A172 (cell line): ENCODE measurements around the gene PHAX. TPM values are rescaled to one million over a fixed set of nuclear protein-coding genes. Genes with fewer than 3 reads are reported as not detected.
"Not testable (repeated sequence)": the region's sequence is repeated elsewhere in the genome, so short reads cannot be mapped to it uniquely, and the experiment has no call there.

Source experiments
- DNase-seq: peaks from one replicate; pipeline ENCODE4 v3.0.0-alpha.2; 2015; ENCODE audit warnings: low spot score
- total RNA-seq: library from RNA; depleted of rRNA; stranded (reverse); fragments of >200 nt; shearing (Covaris generic); gene quantifications from 2 replicates; pipeline ENCODE4 v1.2.3, GENCODE V29; 2014; rRNA removed

PHAX gene
- total RNA-seq, 1 experiment from 2014 or later, result 137 TPM

GRCh38 chr5:126656401-126657007, 55.8 kb downstream of the PHAX start:
- DNase-seq, result peak; percentile 34

GRCh38 chr5:126658561-126658960, 57.8 kb downstream of the PHAX start:
- no peak for DNase-seq

DNA sequence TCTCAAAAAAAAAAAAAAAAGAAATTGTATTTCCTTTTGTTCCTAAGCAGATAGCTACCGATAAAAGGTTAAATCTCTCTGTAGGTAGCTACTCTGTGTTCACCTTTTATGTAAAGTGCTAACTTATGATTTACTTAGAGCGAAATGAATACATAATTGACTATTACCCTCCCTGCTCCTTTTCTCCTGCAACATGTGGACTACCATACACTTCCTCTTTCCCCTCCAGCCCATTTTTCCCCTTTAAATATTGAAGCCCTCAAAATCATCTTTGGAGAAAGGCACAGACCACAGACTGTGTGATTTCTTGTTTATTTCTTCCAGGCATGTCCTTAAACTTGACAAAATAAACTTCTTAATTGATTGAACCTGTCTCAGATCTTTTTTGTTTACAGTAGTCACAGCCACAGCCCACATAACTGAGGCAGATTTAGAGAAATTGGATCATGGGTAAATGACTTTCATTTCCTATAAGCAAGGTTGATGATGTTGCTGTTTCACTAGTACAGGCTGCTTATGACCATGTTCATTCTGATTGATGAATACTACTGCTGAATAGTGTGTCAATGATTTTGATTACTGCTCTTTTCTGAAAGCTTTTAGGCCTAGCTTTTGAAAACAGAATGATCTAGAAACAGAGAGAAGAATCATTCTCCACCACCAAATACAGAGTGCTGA, 59.2 kb downstream of the PHAX start:
- no peak for DNase-seq

GRCh38 chr5:126664586-126664985, 63.8 kb downstream of the PHAX start:
- no peak for DNase-seq

DNA sequence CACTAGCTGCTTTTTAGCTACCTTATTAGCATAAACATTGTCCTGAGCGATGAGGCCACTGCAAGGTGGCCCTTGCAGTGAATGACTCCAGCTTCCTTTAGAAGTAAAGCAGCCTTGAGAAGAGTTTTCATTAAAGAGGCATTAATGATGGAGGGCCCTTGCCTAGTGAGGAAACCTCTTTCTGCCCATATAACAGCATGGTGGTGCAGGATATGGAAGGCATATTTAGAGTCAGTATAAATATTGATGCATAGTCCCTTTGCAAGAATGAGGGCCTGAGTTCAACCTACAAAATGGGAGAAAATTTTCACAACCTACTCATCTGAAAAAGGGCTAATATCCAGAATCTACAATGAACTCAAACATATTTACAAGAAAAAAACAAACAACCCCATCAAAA, 69.4 kb downstream of the PHAX start:
- DNase-seq, result not testable (repeated sequence)

GRCh38 chr5:126671681-126672080, 70.9 kb downstream of the PHAX start:
- DNase-seq, result not testable (repeated sequence)

DNA sequence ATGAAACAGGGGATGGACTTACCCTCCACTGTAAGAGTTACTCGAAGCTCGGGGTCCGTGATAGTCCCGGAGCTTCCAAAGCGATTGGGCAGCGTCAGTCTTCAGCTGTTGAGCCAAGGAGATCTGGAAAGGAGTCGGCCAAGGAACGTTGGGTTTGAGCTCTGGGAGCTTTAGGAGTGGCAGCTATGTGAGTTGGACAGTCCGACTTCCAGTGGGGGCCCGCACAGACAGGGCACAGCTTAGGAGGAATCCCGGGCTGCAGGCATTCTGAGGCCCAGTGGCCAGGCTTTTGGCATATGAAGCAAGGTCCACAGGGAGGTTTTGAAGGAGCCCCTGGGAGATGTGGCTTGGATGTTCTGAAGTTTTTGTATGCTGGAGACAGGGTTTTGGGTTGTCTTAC, 72.7 kb downstream of the PHAX start:
- no peak for DNase-seq

DNA sequence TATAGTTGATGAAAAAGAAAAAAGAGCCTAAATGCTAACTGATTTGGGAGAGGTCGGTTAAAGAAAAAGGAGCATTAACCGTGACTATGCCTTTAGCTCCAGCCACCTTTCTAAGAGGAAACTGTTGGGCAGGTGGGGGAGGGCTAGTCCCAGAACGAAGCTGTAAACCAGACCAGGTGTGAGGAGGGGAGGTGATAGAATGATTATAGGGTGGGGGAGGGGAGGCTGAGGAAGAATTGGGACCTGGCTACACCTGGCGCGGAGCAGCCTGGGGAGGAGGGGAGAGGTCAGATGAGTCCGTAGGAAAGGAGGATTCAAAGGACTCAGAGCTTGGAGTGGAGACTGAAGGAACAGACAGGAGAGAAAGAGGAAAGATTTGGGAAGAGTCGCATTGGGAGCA, 73.4 kb downstream of the PHAX start:
- DNase-seq, result no peak

DNA sequence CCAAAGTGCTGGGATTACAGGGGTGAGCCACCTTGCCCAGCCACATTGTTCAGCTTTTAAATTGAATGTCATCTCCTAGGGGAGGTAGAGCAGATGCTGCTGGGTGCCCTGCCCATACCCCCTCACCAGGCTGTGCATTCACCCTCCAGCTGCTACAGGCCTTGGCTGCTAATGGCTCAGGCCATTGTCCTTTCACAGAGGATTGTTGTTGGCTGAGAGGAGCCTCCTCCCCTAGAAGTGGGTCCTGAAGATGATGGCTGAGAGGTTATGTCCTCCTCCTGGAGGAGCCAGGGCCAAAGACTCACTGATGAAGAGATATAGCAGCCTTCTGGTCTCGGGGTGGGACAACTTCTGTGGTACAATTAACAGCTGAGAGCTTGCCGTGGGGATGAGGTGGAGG, 74.6 kb downstream of the PHAX start:
- no peak for DNase-seq

DNA sequence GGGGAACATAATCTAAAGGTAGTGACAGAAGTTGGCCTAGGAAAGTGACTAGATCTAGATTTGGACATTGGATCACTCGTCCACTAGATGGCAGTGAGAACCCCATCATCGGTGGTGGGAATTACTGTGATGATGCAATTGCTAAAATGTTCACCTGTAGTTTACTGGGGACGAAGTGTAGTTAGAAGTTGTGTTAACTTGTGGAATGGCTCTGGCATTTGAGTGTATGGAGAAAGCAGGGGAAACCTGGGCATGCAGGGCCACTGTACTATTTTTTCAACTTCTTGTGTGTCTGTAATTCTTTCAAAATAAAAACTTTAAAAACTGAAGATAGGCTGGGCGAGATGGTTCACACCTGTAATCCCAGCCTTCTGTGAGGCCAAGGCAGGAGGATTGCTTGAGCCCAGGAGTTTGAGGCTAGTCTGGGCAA, 75.5 kb downstream of the PHAX start:
- peak; percentile 77 for DNase-seq

Other genes with a start within 250 kb of the PHAX start
- gene GRAMD2B, start 177.5 kb upstream of the PHAX start, total RNA-seq, result 4.8 and 11.2 TPM in 2 replicates
- gene ALDH7A1, start 5.7 kb upstream of the PHAX start, total RNA-seq, result 23.3 and 42.4 TPM in 2 replicates
- 135 and 137 TPM in 2 replicates for gene LMNB1, start 176.2 kb downstream of the PHAX start, total RNA-seq